Adipocyte (in vitro differentiated cells): Measurements from ENCODE around the gene PEAK1.
"Not testable (repeated sequence)": the region's sequence is repeated elsewhere in the genome, so short reads cannot be mapped to it uniquely, and the experiment has no call there.

ENCODE experiments used
- DNase-seq: peaks from one replicate; pipeline ENCODE4 v3.0.0-alpha.2; 2015; ENCODE audit warnings: low read depth
- H3K27me3 ChIP-seq: replicated peaks from 2 replicates; pipeline ENCODE4 v1.7.0; 2013; ENCODE audit warnings: mild to moderate bottlenecking, low read length, moderate library complexity; ENCODE audit not compliant: control insufficient read depth, insufficient read depth
- H3K36me3 ChIP-seq: 2 replicates; pipeline ENCODE4 v1.7.0; 2013; ENCODE audit warnings: low read length, mild to moderate bottlenecking, moderate library complexity; ENCODE audit not compliant: control insufficient read depth, insufficient read depth, severe bottlenecking
- H3K4me1 ChIP-seq: 2 replicates; pipeline ENCODE4 v1.7.0; 2013; ENCODE audit warnings: mild to moderate bottlenecking, low read length, moderate library complexity; ENCODE audit not compliant: control insufficient read depth, insufficient read depth
- H3K4me3 ChIP-seq: 2 replicates; pipeline ENCODE4 v1.7.0; 2013; ENCODE audit warnings: mild to moderate bottlenecking, low read length, moderate library complexity
- H3K9ac ChIP-seq: 2 replicates; pipeline ENCODE4 v1.7.0; 2013; ENCODE audit warnings: mild to moderate bottlenecking, low read length, moderate library complexity
- H3K9me3 ChIP-seq: 2 replicates; pipeline ENCODE4 v1.7.0; 2013; ENCODE audit warnings: mild to moderate bottlenecking, low read length, moderate library complexity; ENCODE audit not compliant: control insufficient read depth

PEAK1 gene

GRCh38 chr15:77291107-77291506 lies 128.8 kb downstream of the PEAK1 start:
- no peaks in the 10 kb centered on the region for H3K36me3 ChIP-seq
- no peaks in the 10 kb centered on the region for H3K27me3 ChIP-seq
- H3K9ac ChIP-seq, result no peak overlapping the region
- H3K9me3 ChIP-seq, result no peaks in the 10 kb centered on the region
- no peak overlapping the region for H3K4me3 ChIP-seq
- peaks cover 39% of the 10 kb centered on the region for H3K4me1 ChIP-seq
- no peak for DNase-seq

GRCh38 chr15:77287385-77287784 lies 132.5 kb downstream of the PEAK1 start:
- no peak for DNase-seq
- peaks cover 24% of the 10 kb centered on the region for H3K36me3 ChIP-seq
- H3K9me3 ChIP-seq, result no peaks in the 10 kb centered on the region
- H3K27me3 ChIP-seq, result no peaks in the 10 kb centered on the region
- H3K4me3 ChIP-seq, result no peak overlapping the region
- H3K9ac ChIP-seq, result no peak overlapping the region
- H3K4me1 ChIP-seq, result peaks cover 43% of the 10 kb centered on the region

DNA sequence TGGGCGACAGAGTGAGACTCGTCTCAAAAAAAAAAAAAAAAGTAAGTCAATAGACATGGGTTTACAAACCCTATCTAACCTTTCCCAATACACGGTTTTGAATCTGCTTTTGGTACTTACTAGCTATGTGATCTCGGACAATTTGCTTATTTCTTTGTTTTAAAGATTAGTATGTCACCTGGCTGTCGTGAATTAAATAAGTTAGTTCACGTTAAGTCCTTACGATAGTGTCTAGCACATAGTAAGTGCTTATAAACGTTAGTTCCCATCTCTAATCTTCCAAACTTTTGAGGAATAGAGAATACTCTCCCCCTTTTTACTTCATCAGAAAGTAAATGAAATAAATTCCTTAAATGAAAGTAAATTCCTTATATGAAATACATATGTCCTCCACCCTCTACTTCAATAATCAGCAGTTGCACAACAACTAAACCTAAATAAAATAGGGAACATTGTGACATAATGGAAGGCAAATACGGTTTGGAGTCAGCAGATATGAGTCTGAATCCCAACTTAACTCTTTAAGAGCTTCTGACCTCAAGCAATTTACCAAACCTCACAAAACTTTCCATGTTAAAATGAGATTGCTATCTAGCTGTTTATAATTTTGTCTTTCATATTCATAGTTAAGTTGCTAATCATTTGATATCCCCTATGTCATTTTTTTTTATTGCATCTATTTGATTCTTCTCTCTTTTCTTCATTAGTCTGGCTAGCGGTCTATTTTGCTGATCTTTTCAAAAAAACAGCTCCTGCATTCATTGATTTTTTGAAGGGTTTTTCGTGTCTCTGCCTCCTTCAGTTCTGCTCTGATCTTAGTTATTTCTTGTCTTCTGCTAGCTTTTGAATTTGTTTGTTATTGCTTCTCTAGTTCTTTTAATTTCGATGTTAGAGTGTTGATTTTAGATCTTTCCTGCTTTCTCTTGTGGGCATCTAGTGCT lies 134.6 kb downstream of the PEAK1 start:
- Histone ChIP-seq H3K36me3 (peaks cover 28% of the 10 kb centered on the region), H3K27me3 (no peaks in the 10 kb centered on the region), H3K4me3 (no peak overlapping the region), H3K4me1 (peaks cover 50% of the 10 kb centered on the region), H3K9ac (no peak overlapping the region), H3K9me3 (no peaks in the 10 kb centered on the region)
- DNase-seq, result no peak

DNA sequence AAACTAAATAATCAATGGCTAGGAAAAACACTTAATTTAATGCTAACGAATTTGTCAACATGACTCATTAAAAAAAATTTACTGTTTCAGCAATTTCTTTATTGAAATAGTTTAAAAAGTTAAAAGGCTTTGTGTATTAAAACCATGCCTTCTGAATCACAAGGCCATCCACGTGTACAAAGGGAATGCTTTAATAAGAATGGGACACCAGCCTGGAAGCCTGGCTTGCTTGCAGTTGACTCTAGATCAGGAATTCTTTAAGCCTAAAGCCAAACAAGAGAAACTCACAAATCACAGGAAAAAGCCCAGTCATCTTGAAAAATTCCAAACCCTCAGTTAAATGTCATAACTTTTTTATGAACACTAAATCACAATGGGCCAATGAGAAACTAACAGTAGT lies 137.6 kb downstream of the PEAK1 start:
- DNase-seq, result peak; percentile 86
- peaks cover 30% of the 10 kb centered on the region for H3K4me1 ChIP-seq
- peaks cover 52% of the 10 kb centered on the region for H3K36me3 ChIP-seq
- peak overlapping the region; percentile 39 for H3K9ac ChIP-seq
- H3K27me3 ChIP-seq, result no peaks in the 10 kb centered on the region
- no peak overlapping the region for H3K4me3 ChIP-seq
- no peaks in the 10 kb centered on the region for H3K9me3 ChIP-seq

DNA sequence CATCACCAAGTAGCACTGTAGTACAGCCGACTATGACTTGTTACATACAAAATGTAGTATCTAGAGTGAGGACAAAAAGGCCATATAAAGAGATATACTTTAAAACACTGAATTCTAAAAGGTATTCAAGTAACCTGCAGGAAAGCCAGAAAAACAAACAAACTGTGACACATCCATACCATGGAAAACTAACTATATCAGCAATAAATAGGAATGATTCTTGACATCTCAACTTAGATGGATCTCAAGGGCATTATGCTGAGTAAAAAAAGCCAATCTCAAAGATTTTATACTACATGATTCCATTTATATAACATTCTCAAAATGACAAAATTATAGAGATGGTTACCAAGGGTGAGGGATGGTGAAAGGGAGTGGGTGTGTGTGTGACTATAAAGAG lies 143.0 kb downstream of the PEAK1 start:
- Histone ChIP-seq H3K27me3 (no peaks in the 10 kb centered on the region), H3K4me1 (peaks cover 4% of the 10 kb centered on the region), H3K36me3 (peaks cover 46% of the 10 kb centered on the region), H3K9me3 (no peaks in the 10 kb centered on the region), H3K9ac (no peak overlapping the region), H3K4me3 (no peak overlapping the region)
- no peak for DNase-seq

- no peak for DNase-seq
- H3K4me1 ChIP-seq, result no peaks in the 10 kb centered on the region
- H3K36me3 ChIP-seq, result peaks cover 46% of the 10 kb centered on the region
- H3K9me3 ChIP-seq, result no peaks in the 10 kb centered on the region
- no peak overlapping the region for H3K4me3 ChIP-seq
- no peaks in the 10 kb centered on the region for H3K27me3 ChIP-seq
- H3K9ac ChIP-seq, result no peak overlapping the region
Measured at GRCh38 chr15:77276096-77276495, 143.8 kb downstream of the PEAK1 start.

DNA sequence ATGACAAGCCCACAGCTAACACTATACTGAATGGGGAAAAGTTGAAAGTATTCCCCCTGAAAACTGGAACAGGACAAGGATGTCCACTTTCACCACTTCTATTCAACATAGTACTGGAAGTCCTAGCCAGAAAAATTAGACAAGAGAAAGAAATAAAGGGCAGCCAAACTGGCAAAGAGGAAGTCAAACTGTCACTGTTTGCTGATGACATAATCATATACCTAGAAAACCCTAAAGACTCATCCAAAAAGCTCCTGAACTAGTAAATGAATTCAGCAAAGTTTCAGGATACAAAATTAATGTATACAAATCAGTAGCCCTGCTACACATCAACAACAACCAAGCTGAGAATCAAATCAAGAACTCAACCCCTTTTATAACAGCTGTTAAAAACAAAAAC lies 146.8 kb downstream of the PEAK1 start:
- not testable (repeated sequence) for H3K9ac ChIP-seq, H3K4me3 ChIP-seq, H3K27me3 ChIP-seq, DNase-seq, H3K4me1 ChIP-seq, H3K9me3 ChIP-seq
- peaks cover 26% of the 10 kb centered on the region for H3K36me3 ChIP-seq

GRCh38 chr15:77266708-77267386 lies 153.1 kb downstream of the PEAK1 start:
- Histone ChIP-seq H3K9ac (no peak overlapping the region), H3K27me3 (no peaks in the 10 kb centered on the region), H3K4me3 (no peak overlapping the region), H3K36me3 (no peaks in the 10 kb centered on the region), H3K4me1 (peaks cover 10% of the 10 kb centered on the region), H3K9me3 (no peaks in the 10 kb centered on the region)
- DNase-seq, result peak; percentile 90

DNA sequence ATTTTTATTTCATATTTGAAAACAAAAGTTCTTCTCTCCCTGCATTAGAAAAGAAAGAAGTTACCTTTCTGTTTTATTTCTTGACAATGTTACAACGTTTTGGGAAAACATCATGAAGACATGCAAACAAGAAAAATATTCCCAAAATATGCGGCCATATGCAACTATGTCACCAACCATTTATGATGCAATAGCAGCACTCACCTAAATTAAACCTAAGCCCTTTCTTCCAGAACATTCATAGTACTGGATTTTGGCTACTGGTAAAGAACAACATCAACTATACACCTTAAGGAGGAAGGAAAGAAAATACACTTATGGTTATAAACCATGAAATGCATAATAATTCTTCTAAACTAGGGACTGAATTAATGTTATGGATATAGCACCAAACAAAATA lies 164.5 kb downstream of the PEAK1 start:
- Histone ChIP-seq H3K27me3 (no peaks in the 10 kb centered on the region), H3K4me3 (no peak overlapping the region), H3K4me1 (peaks cover 11% of the 10 kb centered on the region), H3K9ac (no peak overlapping the region), H3K36me3 (peaks cover 22% of the 10 kb centered on the region), H3K9me3 (no peaks in the 10 kb centered on the region)
- DNase-seq, result no peak

DNA sequence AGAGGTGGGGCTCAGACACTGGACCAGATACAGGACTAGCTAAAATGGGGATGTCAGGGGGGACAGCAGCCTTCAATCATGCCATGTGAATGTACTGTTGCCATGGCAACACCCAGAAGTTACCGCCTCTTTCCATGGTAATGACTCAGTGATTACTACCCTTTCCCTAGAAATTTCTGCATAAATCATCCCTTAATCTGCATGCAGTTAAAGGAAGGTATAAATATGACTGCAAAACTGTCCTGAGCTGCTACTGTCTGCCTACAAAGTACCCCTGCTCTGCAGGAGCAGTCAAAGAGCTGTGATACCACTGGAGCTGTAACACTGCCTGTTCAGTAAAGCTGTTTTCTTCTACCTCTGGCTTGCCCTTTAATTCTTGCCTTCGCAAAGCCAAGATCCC lies 168.2 kb downstream of the PEAK1 start:
- no peak overlapping the region for H3K4me3 ChIP-seq

GRCh38 chr15:77247116-77247515 lies 172.8 kb downstream of the PEAK1 start:
- peaks cover 44% of the 10 kb centered on the region for H3K36me3 ChIP-seq
- no peaks in the 10 kb centered on the region for H3K9me3 ChIP-seq
- no peaks in the 10 kb centered on the region for H3K27me3 ChIP-seq
- no peak overlapping the region for H3K4me3 ChIP-seq
- H3K9ac ChIP-seq, result no peak overlapping the region
- no peaks in the 10 kb centered on the region for H3K4me1 ChIP-seq
- DNase-seq, result no peak

More for the DNA sequence above, 168.2 kb downstream of the PEAK1 start:
- no peak for DNase-seq
- Histone ChIP-seq H3K4me1 (no peaks in the 10 kb centered on the region), H3K27me3 (no peaks in the 10 kb centered on the region), H3K9me3 (no peaks in the 10 kb centered on the region), H3K9ac (no peak overlapping the region), H3K36me3 (peaks cover 42% of the 10 kb centered on the region)
